HepG2 (cell line): ENCODE data around the gene IL17A.

Experiments used
- ARHGAP35 ChIP-seq: sonication (generic); formaldehyde crosslinking; IDR thresholded peaks from 2 replicates; pipeline ENCODE4 v1.9.0; 2022; ENCODE audit warnings: mild to moderate bottlenecking, inconsistent platforms, moderate library complexity, missing genetic modification reagents, borderline replicate concordance
- BRCA1 ChIP-seq: sonication (generic); formaldehyde crosslinking; IDR thresholded peaks from 2 replicates; pipeline ENCODE4 v1.4.0; 2020; ENCODE audit warnings: missing genetic modification reagents
- CTCF ChIP-seq: sonication (generic); formaldehyde crosslinking; IDR thresholded peaks from 2 replicates; pipeline ENCODE4 v1.5.0; 2020; ENCODE audit warnings: mild to moderate bottlenecking, missing genetic modification reagents, moderate library complexity
- ETV6 ChIP-seq: sonication (generic); formaldehyde crosslinking; conservative IDR thresholded peaks from 2 replicates; pipeline ENCODE4 v1.4.0; 2020; ENCODE audit warnings: missing genetic modification reagents
- EZH2 ChIP-seq: conservative IDR thresholded peaks from 2 replicates; pipeline ENCODE4 v1.6.1; 2012; ENCODE audit warnings: mild to moderate bottlenecking, low read depth, low read length, moderate library complexity
- HDAC2 ChIP-seq: sonication (generic); formaldehyde crosslinking; IDR thresholded peaks from 2 replicates; pipeline ENCODE4 v1.4.0; 2020; ENCODE audit warnings: missing genetic modification reagents
- MXD3 ChIP-seq: IDR thresholded peaks from 2 replicates; pipeline ENCODE4 v1.6.1; 2016; ENCODE audit warnings: mild to moderate bottlenecking, missing biosample characterization, missing genetic modification reagents
- POLR2A ChIP-seq, 2 experiments: IDR thresholded peaks; 2 replicates each; pipeline ENCODE4 v1.6.1; 2011; ENCODE audit warnings: low read depth in 2 of 2, low read length in 2 of 2, mild to moderate bottlenecking in 1 of 2, moderate library complexity in 1 of 2; ENCODE audit not compliant: insufficient read depth in 1 of 2
- TBP ChIP-seq: sonication (generic); formaldehyde crosslinking; IDR thresholded peaks from 2 replicates; pipeline ENCODE4 v1.5.0; 2020; ENCODE audit warnings: missing genetic modification reagents

- no peak for TF ChIP-seq BRCA1 (CRISPR knock-in tag)
- no peak for TF ChIP-seq ARHGAP35 (CRISPR knock-in tag)
- no peak for TF ChIP-seq HDAC2 (CRISPR knock-in tag)
- TF ChIP-seq ETV6 (CRISPR knock-in tag): no peak
- TF ChIP-seq EZH2: no peak
- TF ChIP-seq MXD3 (CRISPR knock-in tag): no peak
- no peak for TF ChIP-seq TBP
- TF ChIP-seq POLR2A (IDR thresholded peaks at IDR 0.05; ENCODE audit: insufficient read depth in 1 of 2, low read depth in 2 of 2, low read length in 2 of 2): no peak
- no peak for TF ChIP-seq CTCF (CRISPR knock-in tag)
These were observed 4.2 kb downstream of the IL17A start for GRCh38 chr6:52190409-52190808.
